ENCODE results near the gene MLIP. TPM values are rescaled to one million over a fixed set of nuclear protein-coding genes. Genes with fewer than 3 reads are reported as not detected.

MLIP gene
- total RNA-seq, 2 experiments from 2014 or later, result not detected

GRCh38 chr6:54294965-54295532 is 183.8 kb downstream of the MLIP start:
- ChIA-PET CTCF (no interaction called here), POLR2A (no interaction called here)
- Mint-ChIP-seq H3K4me1 (ENCODE audit: low read depth) (peaks cover 10% of the 10 kb centered on the region), H3K9me3 (peaks cover 5% of the 10 kb centered on the region), H3K27me3 (no peaks in the 10 kb centered on the region), H3K4me3 (no peak overlapping the region), H3K27ac (no peak overlapping the region), H3K36me3 (ENCODE audit: low read depth) (no peaks in the 10 kb centered on the region)
- TF ChIP-seq, protein P1, sequence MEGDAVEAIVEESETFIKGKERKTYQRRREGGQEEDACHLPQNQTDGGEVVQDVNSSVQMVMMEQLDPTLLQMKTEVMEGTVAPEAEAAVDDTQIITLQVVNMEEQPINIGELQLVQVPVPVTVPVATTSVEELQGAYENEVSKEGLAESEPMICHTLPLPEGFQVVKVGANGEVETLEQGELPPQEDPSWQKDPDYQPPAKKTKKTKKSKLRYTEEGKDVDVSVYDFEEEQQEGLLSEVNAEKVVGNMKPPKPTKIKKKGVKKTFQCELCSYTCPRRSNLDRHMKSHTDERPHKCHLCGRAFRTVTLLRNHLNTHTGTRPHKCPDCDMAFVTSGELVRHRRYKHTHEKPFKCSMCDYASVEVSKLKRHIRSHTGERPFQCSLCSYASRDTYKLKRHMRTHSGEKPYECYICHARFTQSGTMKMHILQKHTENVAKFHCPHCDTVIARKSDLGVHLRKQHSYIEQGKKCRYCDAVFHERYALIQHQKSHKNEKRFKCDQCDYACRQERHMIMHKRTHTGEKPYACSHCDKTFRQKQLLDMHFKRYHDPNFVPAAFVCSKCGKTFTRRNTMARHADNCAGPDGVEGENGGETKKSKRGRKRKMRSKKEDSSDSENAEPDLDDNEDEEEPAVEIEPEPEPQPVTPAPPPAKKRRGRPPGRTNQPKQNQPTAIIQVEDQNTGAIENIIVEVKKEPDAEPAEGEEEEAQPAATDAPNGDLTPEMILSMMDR (IDR thresholded peaks at IDR 0.05), result no peak
- ATAC-seq, result no peak
- DNase-seq, result no peak
- intact Hi-C loops (cut with micrococcal nuclease), result no loop called here

- DNase-seq (no peak), ATAC-seq (no peak)
- Mint-ChIP-seq H3K27me3 (no peaks in the 10 kb centered on the region), H3K36me3 (ENCODE audit: low read depth) (no peaks in the 10 kb centered on the region), H3K27ac (no peak overlapping the region), H3K4me1 (ENCODE audit: low read depth) (no peaks in the 10 kb centered on the region), H3K4me3 (no peak overlapping the region), H3K9me3 (peaks cover 4% of the 10 kb centered on the region)
- CTCF ChIA-PET, result no interaction called here
- TF ChIP-seq, protein P1 (IDR thresholded peaks at IDR 0.05), result no peak
- POLR2A ChIA-PET, result interaction anchor here (0.6 kb wide), 1 partner anchor 125 kb away, joined by 3 read pairs; no protein-coding TSS in a partner anchor
- intact Hi-C loops (cut with micrococcal nuclease), result no loop called here
Measured at GRCh38 chr6:54299542-54300269, 188.5 kb downstream of the MLIP start.

- TF ChIP-seq, protein P1 (IDR thresholded peaks at IDR 0.05), result no peak
- Mint-ChIP-seq H3K27me3 (no peaks in the 10 kb centered on the region), H3K36me3 (ENCODE audit: low read depth) (no peaks in the 10 kb centered on the region), H3K4me1 (ENCODE audit: low read depth) (no peaks in the 10 kb centered on the region), H3K27ac (no peak overlapping the region), H3K9me3 (peaks cover 1% of the 10 kb centered on the region), H3K4me3 (no peak overlapping the region)
- no peak for ATAC-seq
- intact Hi-C loops (cut with micrococcal nuclease), result no loop called here
- ChIA-PET CTCF (no interaction called here), POLR2A (no interaction called here)
- no peak for DNase-seq
Measured at GRCh38 chr6:54301770-54302169, 190.5 kb downstream of the MLIP start.

DNA sequence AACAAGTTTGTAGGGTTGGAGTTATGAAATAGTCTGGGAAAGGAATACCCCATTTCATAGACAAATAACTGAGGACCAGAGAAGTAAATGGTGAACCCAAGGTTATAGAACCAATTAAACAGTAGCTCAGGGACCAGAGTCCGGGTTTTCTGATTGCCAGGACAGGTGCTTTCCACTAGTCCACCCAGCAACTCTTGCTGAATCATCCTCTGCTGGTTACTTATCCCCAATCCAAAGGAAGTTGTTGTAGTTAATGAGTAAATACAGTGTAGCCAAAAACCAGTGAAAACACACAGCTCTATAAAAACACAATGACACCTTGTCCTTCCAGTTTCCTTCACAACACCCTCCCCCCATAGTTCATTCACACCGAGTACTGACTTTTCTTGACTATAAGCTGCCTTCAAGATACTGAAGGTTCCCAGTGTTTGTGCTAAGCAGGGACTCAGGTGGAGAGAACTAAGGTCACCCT is 196.2 kb downstream of the MLIP start:
- no peak for ATAC-seq
- POLR2A ChIA-PET, result no interaction called here
- H3K9me3 Mint-ChIP-seq, result peaks cover 6% of the 10 kb centered on the region

More for the DNA sequence above, 196.2 kb downstream of the MLIP start:
- H3K27me3 Mint-ChIP-seq, result no peaks in the 10 kb centered on the region
- CTCF ChIA-PET, result no interaction called here
- H3K4me1 Mint-ChIP-seq (ENCODE audit: low read depth), result no peaks in the 10 kb centered on the region
- H3K36me3 Mint-ChIP-seq (ENCODE audit: low read depth), result no peaks in the 10 kb centered on the region
- no peak overlapping the region for H3K4me3 Mint-ChIP-seq
- intact Hi-C loops (cut with micrococcal nuclease), result no loop called here
- no peak for DNase-seq
- no peak overlapping the region for H3K27ac Mint-ChIP-seq
- TF ChIP-seq, protein P1 (IDR thresholded peaks at IDR 0.05), result no peak

Data from activated CD8-positive, alpha-beta T cell treated with anti-CD3 and anti-CD28 coated beads for 36 hours (primary cell).